ENCODE data around the gene SMG6.

The SMG6 gene

DNA sequence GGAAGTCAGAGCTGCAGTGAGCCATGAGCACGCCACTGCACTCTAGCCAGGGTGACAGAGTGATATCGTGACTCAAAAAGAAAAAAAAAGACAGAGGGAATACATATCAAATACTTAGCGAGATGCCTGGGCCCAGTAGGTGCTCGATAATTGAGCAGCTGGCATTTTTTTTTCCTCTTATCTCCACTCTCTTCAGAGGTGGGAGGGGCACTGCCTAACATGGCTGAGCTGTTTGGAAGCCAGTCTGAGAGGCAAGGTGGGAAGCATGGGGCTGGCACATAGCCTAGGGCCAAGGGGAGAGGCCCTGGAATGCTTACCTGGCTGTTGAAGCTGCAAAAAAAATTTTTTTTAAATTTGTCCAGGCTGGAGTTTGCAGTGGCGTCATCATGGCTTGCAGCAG, 210.2 kb downstream of the SMG6 start:
- no peak for DNase-seq

DNA sequence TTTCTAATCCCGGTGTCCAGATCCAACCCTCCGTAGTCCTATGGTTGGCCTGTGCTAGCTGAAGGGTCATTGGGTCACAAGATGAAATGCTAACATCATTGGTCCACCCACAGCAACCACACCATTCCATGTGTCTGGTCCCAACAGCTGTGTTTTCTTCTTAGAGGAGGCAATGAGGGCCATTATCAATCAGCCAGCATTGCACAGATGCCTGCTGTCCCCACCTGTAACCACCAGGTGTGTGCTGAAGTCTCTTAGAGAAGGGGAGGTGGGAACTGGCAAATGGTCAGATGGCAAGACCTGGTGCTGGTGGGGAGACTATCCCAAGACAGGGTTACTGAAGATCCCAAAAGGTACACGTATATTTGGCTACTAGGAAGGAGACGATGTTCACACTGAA, 211.3 kb downstream of the SMG6 start:
- DNase-seq = no peak

GRCh38 chr17:2090804-2091534, 212.6 kb downstream of the SMG6 start:
- no peak for DNase-seq

GRCh38 chr17:2090210-2090641, 213.4 kb downstream of the SMG6 start:
- DNase-seq = no peak

DNA sequence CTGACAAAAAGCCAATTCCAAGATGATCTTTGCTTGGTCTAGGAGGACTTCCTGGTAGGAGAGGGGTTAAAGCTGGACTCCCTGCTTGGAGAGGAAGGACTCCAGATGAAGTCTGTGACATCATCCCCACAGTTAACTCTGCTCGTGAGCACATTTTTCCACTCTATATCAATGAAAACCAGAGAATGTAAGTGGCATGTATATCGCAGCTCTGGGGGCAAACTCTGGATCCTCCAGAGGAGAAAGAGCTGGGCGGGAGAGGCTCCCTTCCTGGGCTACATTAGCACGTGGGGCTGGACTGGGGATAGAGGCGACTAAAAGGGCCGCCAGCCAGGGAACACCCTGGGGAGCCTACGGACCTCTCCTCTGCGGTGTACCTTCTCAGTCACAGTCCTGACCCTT, 214.6 kb downstream of the SMG6 start:
- no peak for DNase-seq

GRCh38 chr17:2087597-2088211, 215.9 kb downstream of the SMG6 start:
- DNase-seq = no peak

- no peak for DNase-seq
Observed at GRCh38 chr17:2086306-2086705, 217.3 kb downstream of the SMG6 start.

- DNase-seq = no peak
Observed at GRCh38 chr17:2085648-2085949, 218.0 kb downstream of the SMG6 start.

- no peak for DNase-seq
Observed at GRCh38 chr17:2084766-2085647, 218.6 kb downstream of the SMG6 start.

- no peak for DNase-seq
Observed at GRCh38 chr17:2084036-2084765, 219.4 kb downstream of the SMG6 start.

DNA sequence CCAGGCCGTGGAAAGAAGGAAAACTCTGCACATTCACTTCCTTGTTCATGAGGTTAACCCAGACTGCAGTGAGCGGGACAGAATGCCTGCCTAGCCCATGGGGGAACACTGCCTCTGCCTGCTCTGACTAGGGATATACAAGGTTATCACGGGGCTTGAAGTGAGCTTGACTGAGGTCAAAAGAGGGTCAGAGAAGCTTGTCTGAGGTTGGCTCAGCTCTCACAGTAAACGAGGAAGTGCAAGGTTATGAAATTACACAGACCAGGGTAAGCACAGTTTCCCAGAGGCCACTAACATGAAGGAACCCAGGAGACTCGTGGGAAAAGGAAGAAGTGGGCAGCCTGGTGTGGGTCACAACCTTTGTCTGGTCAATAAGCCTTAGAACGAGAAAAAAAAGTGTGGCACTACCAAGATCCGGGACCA, 220.0 kb downstream of the SMG6 start:
- no peak for DNase-seq

- DNase-seq = no peak
Observed at GRCh38 chr17:2082003-2082781, 221.4 kb downstream of the SMG6 start.

DNA sequence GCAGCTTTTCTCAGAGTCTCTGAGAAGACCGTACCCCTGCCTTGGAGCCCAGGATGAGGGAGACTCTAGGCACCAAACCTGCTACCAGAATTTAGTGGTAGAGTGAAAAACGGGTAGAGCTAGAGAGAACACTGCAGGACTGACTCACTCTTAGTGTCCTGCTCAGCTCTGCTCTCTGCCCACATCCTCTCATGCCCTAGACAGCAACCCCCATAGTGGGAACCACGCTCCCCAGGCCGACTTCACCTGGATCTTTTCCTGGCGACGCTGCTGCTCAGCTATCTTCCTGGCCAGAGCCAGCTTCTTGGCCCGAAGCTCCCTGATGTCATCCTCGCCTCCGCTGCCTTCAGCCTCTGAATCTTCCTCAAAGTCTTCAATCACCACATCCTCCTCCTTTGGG, 222.0 kb downstream of the SMG6 start:
- no peak for DNase-seq

DNA sequence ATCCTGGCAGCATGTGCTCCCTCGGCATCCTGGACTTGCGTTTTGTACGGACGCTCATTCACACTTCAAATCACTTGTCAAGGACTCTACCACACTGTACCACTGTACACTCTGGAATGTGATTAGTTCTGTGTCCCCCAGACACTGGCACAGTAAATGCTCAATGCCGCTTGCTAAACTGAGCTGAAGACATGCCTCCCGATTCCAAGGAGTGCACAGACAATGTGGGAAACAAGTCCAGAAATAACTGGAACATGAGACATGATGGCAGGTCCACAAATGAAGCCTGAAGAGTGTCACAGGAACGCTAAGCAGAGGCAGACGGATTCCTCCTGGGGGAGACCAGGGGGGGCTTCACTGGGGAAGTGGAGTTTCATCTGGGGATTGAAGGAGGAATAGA, 226.5 kb downstream of the SMG6 start:
- DNase-seq = no peak

- peak; percentile 23 for DNase-seq
Observed at GRCh38 chr17:2076087-2076984, 227.2 kb downstream of the SMG6 start.

- DNase-seq = no peak
Observed at GRCh38 chr17:2075336-2076086, 228.1 kb downstream of the SMG6 start.

GRCh38 chr17:2074919-2075318, 228.7 kb downstream of the SMG6 start:
- no peak for DNase-seq

DNA sequence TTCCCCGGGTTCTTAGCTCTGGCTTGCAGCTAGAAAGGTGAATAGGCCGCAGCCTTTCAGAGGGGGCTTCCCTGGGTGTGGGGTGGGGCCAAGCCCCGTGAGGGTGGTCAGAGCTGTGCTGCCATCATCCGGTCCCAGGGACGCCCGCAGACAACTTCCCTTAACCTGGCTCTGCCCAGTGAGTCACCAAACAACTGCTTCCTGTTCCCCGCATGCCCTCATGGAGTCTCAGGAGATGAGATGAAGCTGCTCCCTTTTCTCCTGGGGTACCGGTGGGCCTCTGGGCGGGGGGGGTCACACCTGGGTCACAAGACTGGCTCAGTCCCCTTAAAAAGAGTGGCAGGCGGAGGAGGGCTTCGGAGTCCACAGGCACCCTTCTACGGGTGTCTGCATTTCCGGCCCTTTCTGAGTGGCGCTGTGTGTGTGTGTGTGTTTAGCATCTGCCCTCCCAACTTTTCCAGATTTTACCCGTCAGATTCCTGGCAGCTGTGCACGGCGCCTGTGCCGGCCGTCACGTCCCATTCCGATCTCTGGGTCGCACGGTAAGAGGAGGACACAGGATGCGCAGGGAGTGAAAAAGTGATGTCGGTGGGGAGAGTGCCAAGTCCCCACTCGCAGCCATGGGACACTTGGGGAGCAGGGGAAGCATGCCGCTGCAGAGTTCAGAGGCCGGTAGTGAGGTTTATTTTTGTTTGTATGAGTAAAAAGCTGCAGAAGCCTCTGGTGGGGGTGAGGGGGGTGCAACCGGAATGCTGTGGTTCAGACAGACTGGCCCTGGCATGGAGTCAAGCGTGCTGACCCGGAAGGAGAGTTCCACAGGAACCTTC, 231.9 kb downstream of the SMG6 start:
- DNase-seq = no peak

- no peak for DNase-seq
Observed at GRCh38 chr17:2071024-2071385, 232.6 kb downstream of the SMG6 start.
